ENCODE data around the gene GNG7. TPM values are rescaled to one million over a fixed set of nuclear protein-coding genes. Genes with fewer than 3 reads are reported as not detected.

Gene GNG7
- total RNA-seq: under 0.01 and 1.1 TPM in 2 replicates

DNA sequence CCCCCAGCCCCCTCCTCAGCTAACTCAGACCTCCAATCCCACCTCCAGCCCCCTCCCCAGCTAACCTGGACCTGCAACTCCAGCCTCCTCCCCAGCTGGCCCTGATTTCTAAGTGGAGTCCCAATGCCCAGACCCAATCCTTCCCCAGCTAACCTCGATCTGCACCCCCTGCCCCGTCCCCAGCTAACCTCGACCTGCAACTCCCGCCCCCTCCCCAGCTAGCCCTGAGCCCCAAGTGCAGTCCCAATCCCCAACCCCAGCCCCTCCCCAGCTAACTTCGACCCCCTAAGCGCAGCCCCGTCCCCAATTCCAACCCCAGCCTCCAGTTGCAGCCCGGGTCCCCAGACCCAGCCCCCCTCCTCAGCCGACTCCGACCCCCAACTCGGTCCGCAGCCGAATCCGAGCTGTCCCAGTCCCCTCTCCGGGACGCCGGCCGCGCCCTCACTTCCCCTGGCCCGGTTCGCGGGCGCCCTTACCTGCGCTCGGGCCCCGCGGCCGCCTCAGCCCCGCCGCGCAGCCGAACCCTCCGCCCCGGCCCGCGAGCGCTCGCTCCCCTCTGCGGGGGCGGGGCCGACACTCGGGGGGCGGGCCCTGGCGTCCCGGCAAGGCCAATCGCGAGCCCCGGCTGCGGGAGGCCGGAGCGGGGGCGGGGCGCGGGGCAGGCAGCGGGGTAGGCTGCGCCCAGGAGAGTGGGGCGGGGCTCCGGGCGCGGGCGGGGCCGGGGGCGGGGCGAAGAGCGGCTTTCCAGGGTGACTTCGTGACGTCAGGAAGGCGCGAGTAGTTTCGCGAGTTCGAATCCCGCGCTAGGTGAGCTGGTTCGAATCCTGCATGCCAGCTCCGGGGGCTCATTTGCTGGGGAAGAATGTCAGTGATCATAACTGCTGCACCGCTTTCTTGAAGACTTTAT lies at the start of gene GNG7:
Gene GNG7, minus strand, starts transcription at position 525 of the 907 bp plus-strand sequence. CDS start 182,006 bp downstream, outside the sequence.

DNA sequence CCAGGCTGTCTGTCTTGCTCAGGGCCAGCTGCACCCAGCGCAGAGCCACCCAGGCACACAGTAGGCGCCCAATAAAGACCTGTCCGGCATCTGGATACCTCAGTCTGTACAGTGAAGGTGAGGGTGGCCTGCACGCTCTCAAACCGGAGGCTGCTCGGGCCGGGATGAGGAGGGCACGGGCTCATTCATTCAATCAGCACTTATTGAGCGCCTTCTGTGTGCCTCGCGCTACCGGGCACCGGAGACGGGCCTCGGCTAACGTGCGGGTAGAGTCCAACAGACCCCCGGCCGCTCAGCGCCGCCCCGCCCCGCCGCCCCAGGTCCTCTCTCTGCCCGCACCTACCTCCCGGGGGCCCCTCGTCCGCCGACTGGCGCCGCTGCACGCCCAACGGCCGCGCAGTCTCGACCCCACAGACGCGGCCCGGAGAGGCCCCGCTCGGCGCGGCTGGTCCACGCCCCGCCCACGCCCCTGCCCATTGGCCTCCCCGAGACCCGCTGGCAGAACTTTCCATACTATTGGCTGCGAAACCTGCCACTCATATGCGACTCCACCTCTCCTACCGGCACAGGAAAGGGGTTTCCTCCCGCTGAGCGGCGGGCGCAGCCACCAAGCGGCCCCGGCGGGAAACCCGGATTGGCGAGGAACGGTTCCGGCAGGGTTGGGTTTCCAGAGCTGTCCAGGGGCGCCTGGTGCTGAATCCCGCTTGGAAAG lies 37.3 kb upstream of the GNG7 start, which contains the start of gene SLC39A3:
Gene SLC39A3, minus strand, starts transcription at position 416 of the 712 bp plus-strand sequence. CDS start 2,760 bp downstream, outside the sequence.

DNA sequence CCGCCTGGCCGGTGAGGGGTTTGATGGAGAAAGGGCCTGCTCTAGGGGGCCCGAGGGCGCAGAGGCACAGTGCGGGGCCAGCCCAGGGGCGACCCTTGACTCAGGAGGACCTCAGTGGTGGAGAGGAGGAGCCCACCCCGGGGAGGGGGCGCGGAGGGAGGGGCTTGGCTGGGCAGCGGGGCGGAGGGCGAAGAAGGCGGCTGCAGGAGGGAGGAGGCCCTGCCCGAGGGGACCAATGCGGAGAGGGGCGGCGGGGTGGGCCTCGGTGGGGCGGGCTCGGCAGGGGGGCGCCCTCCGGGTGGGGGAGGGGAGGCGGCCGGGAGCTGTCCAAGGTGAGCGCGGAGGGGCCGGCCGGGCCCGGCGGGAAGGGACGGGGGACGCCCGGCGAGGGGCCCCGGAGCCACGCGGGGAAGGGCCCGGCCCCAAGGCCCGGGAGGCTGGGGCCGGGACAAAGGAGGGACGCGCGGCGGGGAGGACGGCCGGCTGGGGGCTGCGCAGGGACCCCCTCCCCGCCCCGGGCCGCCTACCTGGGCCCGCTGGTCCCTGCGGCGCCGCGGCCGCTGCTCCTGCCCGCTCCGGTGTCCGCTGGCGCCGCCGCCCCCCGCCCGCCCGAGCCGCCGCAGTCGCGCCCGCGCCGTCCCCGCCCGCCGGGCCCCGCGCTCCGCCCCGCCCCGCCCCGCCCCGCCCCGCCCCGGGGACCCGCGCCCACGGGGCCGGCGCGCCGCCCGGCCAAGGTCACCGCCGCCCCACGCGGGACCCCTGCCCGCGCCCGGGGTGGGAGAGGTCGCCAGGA lies 18.5 kb upstream of the GNG7 start, which contains the start of gene DIRAS1:
Gene DIRAS1, minus strand, starts transcription at position 596 of the 793 bp plus-strand sequence. CDS start 3,566 bp downstream, outside the sequence.

DNA sequence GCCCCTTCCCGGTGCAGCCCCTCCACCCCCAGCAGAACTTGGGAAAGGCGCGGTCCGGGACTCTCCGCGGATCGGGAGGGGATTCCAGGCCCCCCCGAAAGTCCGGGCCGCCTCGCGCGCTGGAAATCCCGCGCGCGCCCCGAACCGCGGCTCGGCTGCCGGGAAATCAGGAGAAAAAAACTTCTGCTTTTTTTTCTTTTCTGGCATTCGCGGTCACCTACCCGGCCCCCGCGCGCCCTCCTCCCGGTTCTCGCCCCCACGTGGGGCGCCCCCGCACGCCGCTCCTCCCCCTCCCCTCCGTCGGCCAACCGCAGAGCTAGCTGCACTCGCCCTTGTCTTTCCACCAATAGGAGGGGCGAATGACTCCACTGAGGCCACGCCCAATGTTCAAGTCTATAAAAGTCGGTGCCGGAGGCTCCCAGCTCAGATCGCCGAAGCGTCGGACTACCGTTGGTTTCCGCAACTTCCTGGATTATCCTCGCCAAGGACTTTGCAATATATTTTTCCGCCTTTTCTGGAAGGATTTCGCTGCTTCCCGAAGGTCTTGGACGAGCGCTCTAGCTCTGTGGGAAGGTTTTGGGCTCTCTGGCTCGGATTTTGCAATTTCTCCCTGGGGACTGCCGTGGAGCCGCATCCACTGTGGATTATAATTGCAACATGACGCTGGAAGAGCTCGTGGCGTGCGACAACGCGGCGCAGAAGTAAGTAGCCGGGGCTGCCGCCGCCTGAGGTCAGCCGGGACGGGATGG lies 226.6 kb downstream of the GNG7 start, which contains the start of gene GADD45B:
Gene GADD45B, plus strand, starts transcription at position 426 of the 749 bp plus-strand sequence. Its CDS starts 232 bp downstream, at position 658.

Other genes starting within 250 kb of the GNG7 start
- 51.6 and 184 TPM in 2 replicates for gene LMNB2, start 245.7 kb downstream of the GNG7 start, total RNA-seq
- gene GADD45B, start 226.6 kb downstream of the GNG7 start, total RNA-seq: 61.1 and 83.2 TPM in 2 replicates
- 2.3 and 7.2 TPM in 2 replicates for gene DIRAS1, start 18.7 kb upstream of the GNG7 start, total RNA-seq
- 38.9 and 51.1 TPM in 2 replicates for gene SLC39A3, start 37.3 kb upstream of the GNG7 start, total RNA-seq
- 76.7 and 92.1 TPM in 2 replicates for gene SGTA, start 80.6 kb upstream of the GNG7 start, total RNA-seq
- 54.4 and 181 TPM in 2 replicates for gene THOP1, start 82.8 kb upstream of the GNG7 start, total RNA-seq
- gene ZNF554, start 117.2 kb upstream of the GNG7 start, total RNA-seq: 0.98 and 2.9 TPM in 2 replicates
- gene ZNF555, start 138.8 kb upstream of the GNG7 start, total RNA-seq: 3.1 and 5.3 TPM in 2 replicates
- 0.16 TPM in 1 of 2 replicates, not detected in the other for gene ZNF556, start 164.6 kb upstream of the GNG7 start, total RNA-seq
- 3.1 and 3.2 TPM in 2 replicates for gene ZNF57, start 198.2 kb upstream of the GNG7 start, total RNA-seq
- gene ZNF77, start 242.3 kb upstream of the GNG7 start, total RNA-seq: 1.6 and 4.1 TPM in 2 replicates